ENCODE measurements around the gene USP47. TPM values are rescaled to one million over a fixed set of nuclear protein-coding genes. Genes with fewer than 3 reads are reported as not detected.
A peak's percentile ranks its signal among the peaks of the same experiment; 100 is the strongest.

USP47 gene
- total RNA-seq, 1 donor: 72.7 TPM

- Histone ChIP-seq H2AFZ (ENCODE audit: low read length) (no peak overlapping the region), H3K36me3 (ENCODE audit: insufficient read depth, low read length) (no peaks in the 10 kb centered on the region), H4K20me1 (ENCODE audit: insufficient read depth, low read length) (no peaks in the 10 kb centered on the region), H3K4me3 (ENCODE audit: insufficient read depth, low read length) (no peak overlapping the region), H3K27ac (ENCODE audit: low read depth, low read length) (no peak overlapping the region), H3K4me2 (ENCODE audit: insufficient read depth, low read length) (no peak overlapping the region), H3K9me3 (ENCODE audit: low read depth, low read length) (no peaks in the 10 kb centered on the region), H3K4me1 (ENCODE audit: insufficient read depth, low read length) (peaks cover 22% of the 10 kb centered on the region), H3K27me3 (ENCODE audit: insufficient read depth, low read length) (no peaks in the 10 kb centered on the region), H3K79me2 (ENCODE audit: insufficient read depth, low read length) (no peaks in the 10 kb centered on the region)
- TF ChIP-seq CTCF (IDR thresholded peaks at IDR 0.05; ENCODE audit: extremely low read depth, low read depth, low read length): no peak
- no peak for DNase-seq (ENCODE audit: insufficient read length, low spot score, missing footprints)
Observed at GRCh38 chr11:11810764-11811726, 30.7 kb upstream of the USP47 start.

GRCh38 chr11:11813288-11813962, 28.3 kb upstream of the USP47 start:
- H3K79me2 ChIP-seq (ENCODE audit: insufficient read depth, low read length): no peaks in the 10 kb centered on the region
- no peak for TF ChIP-seq CTCF (IDR thresholded peaks at IDR 0.05; ENCODE audit: extremely low read depth, low read depth, low read length)
- peak overlapping the region; percentile 0 for H3K4me3 ChIP-seq (ENCODE audit: insufficient read depth, low read length)
- no peaks in the 10 kb centered on the region for H3K36me3 ChIP-seq (ENCODE audit: insufficient read depth, low read length)
- no peaks in the 10 kb centered on the region for H4K20me1 ChIP-seq (ENCODE audit: insufficient read depth, low read length)
- peak overlapping the region; percentile 59 for H3K4me2 ChIP-seq (ENCODE audit: insufficient read depth, low read length)
- peaks cover 18% of the 10 kb centered on the region for H3K4me1 ChIP-seq (ENCODE audit: insufficient read depth, low read length)
- peak overlapping the region; percentile 94 for H3K27ac ChIP-seq (ENCODE audit: low read depth, low read length)
- DNase-seq (ENCODE audit: insufficient read length, low spot score, missing footprints): peak; percentile 94
- peak overlapping the region; percentile 73 for H2AFZ ChIP-seq (ENCODE audit: low read length)
- H3K27me3 ChIP-seq (ENCODE audit: insufficient read depth, low read length): no peaks in the 10 kb centered on the region
- H3K9me3 ChIP-seq (ENCODE audit: low read depth, low read length): no peaks in the 10 kb centered on the region

GRCh38 chr11:11814614-11815452, 26.9 kb upstream of the USP47 start:
- DNase-seq (ENCODE audit: insufficient read length, low spot score, missing footprints): no peak
- no peaks in the 10 kb centered on the region for H3K79me2 ChIP-seq (ENCODE audit: insufficient read depth, low read length)
- H3K4me3 ChIP-seq (ENCODE audit: insufficient read depth, low read length): no peak overlapping the region
- H3K4me1 ChIP-seq (ENCODE audit: insufficient read depth, low read length): peaks cover 11% of the 10 kb centered on the region
- H4K20me1 ChIP-seq (ENCODE audit: insufficient read depth, low read length): no peaks in the 10 kb centered on the region
- no peaks in the 10 kb centered on the region for H3K36me3 ChIP-seq (ENCODE audit: insufficient read depth, low read length)
- no peak overlapping the region for H3K4me2 ChIP-seq (ENCODE audit: insufficient read depth, low read length)
- no peaks in the 10 kb centered on the region for H3K9me3 ChIP-seq (ENCODE audit: low read depth, low read length)
- no peak overlapping the region for H2AFZ ChIP-seq (ENCODE audit: low read length)
- H3K27ac ChIP-seq (ENCODE audit: low read depth, low read length): peak overlapping the region; percentile 94
- no peak for TF ChIP-seq CTCF (IDR thresholded peaks at IDR 0.05; ENCODE audit: extremely low read depth, low read depth, low read length)
- no peaks in the 10 kb centered on the region for H3K27me3 ChIP-seq (ENCODE audit: insufficient read depth, low read length)
